ENCODE measurements around the gene ZNF526.

ZNF526 gene

GRCh38 chr19:42196011-42197001 is 23.8 kb upstream of the ZNF526 start:
- no peak for DNase-seq

- no peak for DNase-seq
Observed at GRCh38 chr19:42197375-42197817, 22.7 kb upstream of the ZNF526 start.

- DNase-seq, result peak; percentile 64
Observed at GRCh38 chr19:42198676-42199439, 21.3 kb upstream of the ZNF526 start.

DNA sequence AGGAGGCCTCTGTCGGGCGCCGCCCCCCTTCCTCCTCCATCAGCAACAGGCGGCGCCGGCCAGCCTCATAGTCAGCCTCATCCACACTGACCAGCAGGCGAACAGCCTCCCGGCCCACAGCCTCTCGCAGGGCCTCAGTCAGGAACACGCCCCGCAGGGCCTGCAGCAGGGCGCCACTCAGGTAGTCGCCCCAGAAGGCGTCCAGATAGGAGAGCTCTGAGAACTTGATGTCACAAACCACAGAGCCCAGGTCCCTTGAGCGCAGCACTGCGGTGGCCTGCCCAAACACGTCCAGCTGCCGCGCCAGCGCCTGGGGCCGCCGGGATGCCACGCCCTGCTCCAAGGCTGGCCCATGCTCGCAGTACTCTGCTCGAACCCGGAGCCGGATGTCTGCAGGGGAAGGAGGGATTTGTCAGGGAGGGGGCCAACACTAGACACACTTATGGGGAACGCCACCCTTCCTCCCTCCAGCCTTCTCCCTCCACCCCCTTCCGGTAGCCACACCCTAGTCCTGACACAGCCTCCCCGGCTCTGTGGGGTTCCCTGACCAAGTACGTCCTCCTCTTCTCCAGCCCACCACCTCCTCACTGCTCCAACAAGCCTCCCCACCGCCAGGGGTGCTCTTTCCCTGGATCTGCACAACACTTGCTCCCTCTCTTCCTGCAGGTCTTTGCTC is 20.5 kb upstream of the ZNF526 start:
- peak; percentile 26 for DNase-seq

- no peak for DNase-seq
Observed at GRCh38 chr19:42200116-42200715, 19.9 kb upstream of the ZNF526 start.

GRCh38 chr19:42201489-42202289 is 18.4 kb upstream of the ZNF526 start:
- DNase-seq, result no peak

- no peak for DNase-seq
Observed at GRCh38 chr19:42202290-42202880, 17.7 kb upstream of the ZNF526 start.

DNA sequence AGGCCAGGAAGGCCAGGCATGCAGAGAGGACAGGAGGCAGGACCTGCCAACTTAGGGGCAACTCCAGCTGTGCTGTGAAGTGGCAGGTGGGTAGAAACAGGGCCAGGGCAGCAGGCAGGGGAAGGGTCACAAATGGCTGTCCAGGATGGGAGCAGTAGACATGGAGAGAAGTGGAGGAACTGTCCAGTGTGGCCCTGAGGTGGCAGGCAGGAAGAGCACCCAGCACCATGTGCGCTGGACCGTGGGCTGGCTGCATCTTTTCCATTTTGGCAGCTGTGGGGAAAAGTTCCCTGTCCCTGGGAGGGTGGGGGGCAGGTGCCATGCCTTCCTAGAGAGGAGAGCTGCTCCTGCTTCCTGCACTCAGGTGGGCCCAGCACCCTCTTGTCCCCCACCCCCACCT is 16.4 kb upstream of the ZNF526 start:
- DNase-seq, result no peak

DNA sequence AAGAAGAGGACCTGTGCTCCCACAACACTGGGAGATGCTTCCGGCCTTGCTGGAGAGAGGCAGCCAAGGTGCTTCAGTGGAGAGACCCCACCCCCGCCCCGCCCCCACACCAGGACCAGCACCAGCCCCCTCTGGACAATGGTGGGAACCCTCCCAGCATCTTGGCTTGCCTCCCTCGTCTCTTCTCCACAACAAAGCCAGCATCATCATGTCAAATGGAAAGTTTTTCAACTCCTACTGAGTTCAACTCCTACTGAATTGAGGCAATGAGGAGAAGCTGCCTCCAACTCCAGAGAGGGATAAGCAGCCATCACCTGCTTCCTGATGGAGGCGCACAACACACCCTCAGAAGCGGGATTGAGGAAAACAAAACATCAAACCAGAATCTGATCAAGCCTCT is 15.4 kb upstream of the ZNF526 start:
- DNase-seq, result no peak

- no peak for DNase-seq
Observed at GRCh38 chr19:42206871-42207755, 13.0 kb upstream of the ZNF526 start.

DNA sequence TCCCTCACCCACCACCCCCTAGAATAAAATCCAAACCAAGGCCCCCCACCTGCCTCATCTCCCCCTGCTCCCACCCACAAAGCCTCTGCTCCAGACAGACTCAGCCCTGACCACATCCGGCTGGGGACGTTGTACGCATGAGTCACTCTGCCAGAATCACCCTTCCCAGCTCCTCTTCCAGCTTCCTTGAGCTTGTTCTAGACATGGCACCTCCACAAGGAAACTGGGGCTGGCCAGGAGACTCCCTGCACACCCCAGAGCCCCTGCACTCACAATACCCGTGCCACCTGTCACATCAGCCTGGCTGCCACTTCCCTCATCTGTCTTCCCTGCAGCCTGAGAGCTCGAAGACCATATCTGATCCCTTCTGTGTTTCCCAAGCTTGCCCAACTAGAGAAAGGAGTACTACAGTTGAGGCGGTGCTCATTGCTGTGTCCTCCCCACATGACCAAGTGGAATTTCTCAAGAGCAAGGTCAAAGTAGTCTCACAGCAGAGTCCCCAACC is 12.3 kb upstream of the ZNF526 start:
- DNase-seq, result no peak

GRCh38 chr19:42208612-42209011 is 11.5 kb upstream of the ZNF526 start:
- no peak for DNase-seq

DNA sequence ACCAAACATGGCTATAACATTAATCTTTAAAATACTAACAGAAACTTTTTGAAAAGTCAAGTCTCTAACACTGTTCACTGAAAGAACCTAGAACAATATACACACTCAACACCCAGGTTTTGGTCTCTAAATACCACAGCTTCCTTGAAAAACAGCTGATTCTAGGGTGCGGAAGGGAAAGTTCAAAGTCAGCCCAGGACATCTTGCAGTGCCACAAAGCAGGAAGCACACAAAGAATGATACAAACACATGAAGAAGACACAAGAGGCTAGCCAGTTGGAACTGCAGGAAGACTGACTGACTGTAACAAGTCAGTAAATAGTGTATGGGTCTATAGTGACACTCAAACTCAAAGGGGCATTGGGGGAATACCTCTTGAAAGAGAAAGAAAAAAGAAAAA is 7.2 kb upstream of the ZNF526 start:
- no peak for DNase-seq

DNA sequence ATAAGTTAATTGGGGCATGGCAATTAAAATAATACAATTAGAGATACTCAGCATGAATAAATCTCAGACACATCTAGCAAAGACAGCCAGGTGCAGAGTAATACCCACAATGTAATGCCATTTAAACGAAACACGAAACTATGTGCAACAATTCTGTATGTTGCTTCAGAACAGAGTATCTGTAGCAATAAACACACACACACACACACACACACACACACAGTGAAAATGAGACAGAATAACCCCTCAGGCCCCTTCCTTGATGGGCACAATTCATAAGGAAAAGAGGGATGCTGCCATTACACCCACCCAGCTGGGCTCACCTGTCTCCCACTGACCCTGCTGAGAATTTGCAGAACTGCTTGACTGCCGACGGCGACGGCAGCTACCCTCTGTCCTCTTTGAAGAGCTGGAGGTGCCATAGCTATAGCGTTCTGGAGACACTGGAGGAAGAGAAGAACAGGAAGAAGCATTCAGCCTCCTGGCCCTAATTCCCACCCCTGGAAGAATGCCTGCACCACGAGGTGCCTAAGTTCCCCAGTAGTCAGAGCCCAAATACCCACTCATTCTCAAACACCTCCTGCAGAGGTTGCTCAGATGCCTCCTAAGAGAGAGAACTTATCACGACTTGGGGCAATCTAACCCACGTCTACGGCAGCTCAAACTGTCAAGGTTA is 5.2 kb upstream of the ZNF526 start:
- DNase-seq, result no peak

DNA sequence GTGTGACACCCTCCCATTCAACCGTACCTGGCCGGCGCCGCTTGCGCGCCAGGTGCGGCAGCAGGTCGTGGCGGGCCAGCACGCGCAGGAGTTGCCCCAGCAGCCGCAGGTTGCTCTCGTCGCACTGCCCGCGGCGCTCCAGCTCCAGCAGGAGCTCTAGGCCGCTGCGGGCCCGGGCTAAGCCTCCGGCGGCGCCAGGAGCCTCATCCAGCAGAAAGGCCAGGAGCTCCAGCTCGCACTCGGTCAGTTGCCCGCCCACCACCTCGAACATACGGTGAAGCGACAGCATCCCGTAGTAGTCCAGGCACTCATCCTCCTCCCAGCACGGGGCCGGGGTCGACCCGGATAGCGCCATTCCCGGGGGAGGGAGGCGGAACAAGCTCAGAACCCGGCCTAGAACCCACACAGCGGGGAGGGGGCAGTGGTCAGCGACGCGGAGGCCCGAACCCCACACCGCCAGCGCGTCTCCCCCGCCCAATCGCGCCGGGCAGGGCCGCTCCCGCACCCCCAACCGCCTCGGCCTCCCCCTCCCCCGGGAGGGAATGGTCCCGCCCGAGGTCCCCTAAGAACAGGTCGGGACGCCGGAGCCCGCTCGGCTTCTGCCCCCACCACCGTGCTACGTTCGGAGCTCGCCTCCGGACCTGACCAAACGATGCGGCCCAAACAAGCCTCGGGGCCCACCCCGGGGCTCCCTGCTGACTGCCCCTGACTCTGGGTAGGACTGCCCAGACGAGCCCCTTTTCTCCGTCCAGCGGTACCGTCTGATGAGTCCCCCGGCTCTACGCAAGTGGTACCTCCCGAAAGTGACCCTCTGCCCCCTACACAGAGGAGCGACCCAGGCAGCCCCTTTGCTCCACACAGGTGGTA is 3.2 kb upstream of the ZNF526 start:
- DNase-seq, result peak; percentile 39

DNA sequence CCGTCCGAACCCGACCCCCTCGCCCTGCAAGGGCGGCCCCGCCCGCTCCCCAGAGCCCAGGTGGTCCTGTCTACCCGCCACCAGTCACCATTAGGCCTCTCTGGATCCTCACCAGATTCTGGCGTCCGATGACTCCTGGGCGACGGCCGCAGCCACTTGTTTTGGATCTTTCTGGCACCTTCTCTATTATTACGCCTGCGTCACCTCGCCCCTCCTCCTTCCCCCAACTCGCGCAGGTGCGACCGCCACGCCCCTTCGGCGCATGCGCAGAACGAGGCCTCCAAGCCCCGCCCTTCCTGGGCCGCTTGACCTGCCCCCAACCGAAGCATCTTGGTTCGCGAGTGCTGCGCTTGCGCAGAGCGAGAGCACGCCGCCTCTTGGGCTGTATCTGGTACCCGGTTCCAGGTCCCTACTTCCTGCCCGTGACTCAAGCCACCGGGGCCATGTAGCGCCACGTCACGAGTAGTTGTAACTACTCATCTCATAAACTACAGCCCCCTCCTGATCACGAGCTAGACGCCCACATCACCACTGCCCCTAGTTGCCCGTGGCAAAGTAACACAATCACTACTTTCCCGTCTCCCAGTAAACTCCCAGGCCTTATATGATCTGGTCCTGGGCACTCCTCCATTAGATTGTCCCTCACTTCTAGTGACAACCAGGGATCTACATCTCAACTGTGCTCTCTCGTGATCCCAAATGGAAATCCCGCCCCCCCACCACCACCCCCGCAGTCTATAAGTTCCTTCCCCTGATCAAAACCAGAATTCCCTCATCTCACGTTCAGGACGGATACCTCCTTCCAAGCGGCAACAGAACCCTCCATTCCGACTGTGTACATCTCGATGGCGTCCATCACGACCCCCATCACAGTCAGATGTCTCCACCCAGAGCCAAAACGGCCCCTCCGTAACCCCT is 2.3 kb upstream of the ZNF526 start, which contains the start of gene DEDD2:
TSS of gene DEDD2 (minus strand) at position 158 of the 918 bp plus-strand sequence. CDS start 670 bp downstream, outside the sequence.
- peak; percentile 100 for DNase-seq

GRCh38 chr19:42220751-42221097 is 612 bp downstream of the ZNF526 start:
- no peak for DNase-seq

Data from effector CD8-positive, alpha-beta T cell (primary cell).